ENCODE measurements around the gene PLEKHA8. TPM values are rescaled to one million over a fixed set of nuclear protein-coding genes. Genes with fewer than 3 reads are reported as not detected.

Gene PLEKHA8
- total and polyA plus RNA-seq, 10 of the 15 experiments (the other 5 are each of a cell fraction or from before 2014, with no cell fraction given) = 1.1 to 13.2 (median 5.7) TPM

DNA sequence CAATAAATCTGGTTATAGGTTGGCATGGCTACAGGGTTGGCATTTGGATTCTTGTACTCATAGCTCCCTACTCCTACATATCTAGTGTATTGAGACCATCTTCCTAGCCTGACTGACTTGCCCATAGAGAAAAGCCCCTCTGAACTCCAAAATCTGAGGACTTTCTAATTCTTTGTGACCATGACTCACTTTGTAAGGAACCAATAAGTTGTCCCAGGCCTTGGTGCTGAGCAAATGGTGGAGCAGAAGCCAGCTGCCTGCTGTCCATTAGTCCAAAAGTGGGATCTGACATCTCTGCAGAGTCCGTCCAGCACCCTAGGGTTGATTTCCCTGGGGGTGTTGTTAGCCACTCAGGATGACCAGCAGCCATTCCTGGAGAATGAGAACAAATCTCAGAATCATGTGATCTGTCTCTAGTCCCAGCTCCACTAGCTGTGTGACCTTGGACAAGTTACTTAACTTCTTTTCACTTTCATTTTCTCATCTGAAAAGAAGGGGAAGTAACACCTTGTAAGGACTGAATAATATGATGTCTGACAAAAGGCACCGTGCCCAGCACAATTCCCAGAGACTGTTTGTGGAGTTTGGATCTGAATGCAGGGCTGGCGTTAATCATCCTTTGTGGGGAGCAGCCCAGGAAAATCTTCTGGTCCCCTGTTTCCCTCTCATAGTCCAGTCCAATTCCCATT lies 150.7 kb downstream of the PLEKHA8 start (continued):
- TF ChIP-seq, protein P1, sequence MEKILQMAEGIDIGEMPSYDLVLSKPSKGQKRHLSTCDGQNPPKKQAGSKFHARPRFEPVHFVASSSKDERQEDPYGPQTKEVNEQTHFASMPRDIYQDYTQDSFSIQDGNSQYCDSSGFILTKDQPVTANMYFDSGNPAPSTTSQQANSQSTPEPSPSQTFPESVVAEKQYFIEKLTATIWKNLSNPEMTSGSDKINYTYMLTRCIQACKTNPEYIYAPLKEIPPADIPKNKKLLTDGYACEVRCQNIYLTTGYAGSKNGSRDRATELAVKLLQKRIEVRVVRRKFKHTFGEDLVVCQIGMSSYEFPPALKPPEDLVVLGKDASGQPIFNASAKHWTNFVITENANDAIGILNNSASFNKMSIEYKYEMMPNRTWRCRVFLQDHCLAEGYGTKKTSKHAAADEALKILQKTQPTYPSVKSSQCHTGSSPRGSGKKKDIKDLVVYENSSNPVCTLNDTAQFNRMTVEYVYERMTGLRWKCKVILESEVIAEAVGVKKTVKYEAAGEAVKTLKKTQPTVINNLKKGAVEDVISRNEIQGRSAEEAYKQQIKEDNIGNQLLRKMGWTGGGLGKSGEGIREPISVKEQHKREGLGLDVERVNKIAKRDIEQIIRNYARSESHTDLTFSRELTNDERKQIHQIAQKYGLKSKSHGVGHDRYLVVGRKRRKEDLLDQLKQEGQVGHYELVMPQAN (conservative IDR thresholded peaks at IDR 0.05) = no peak
- TF ChIP-seq ZNF622 (IDR thresholded peaks at IDR 0.05) (no peak), RCOR1 (conservative IDR thresholded peaks at IDR 0.05; ENCODE audit: low read depth, low read length) (no peak), RFX5 (IDR thresholded peaks at IDR 0.05; ENCODE audit: low read depth, low read length) (no peak), KDM1A (IDR thresholded peaks at IDR 0.05; ENCODE audit: borderline replicate concordance) (no peak), HDGF (IDR thresholded peaks at IDR 0.05) (no peak), TCF12 (IDR thresholded peaks at IDR 0.05; ENCODE audit: low read depth, low read length) (no peak), BACH1 (IDR thresholded peaks at IDR 0.05; ENCODE audit: borderline replicate concordance) (no peak), YBX1 (IDR thresholded peaks at IDR 0.05) (no peak), SUPT20H (IDR thresholded peaks at IDR 0.05; ENCODE audit: borderline replicate concordance, control insufficient read depth, low read depth, low read length) (no peak), CHD2 (IDR thresholded peaks at IDR 0.05; ENCODE audit: borderline replicate concordance, low read depth, low read length) (no peak), EED (IDR thresholded peaks at IDR 0.05; ENCODE audit: low read depth) (0 out of 2 replicates have a peak, but pooled peaks have one; percentile 25), ETV6 (conservative IDR thresholded peaks at IDR 0.05 in 1 of 2, IDR thresholded peaks at IDR 0.05 in 1 of 2; ENCODE audit: borderline replicate concordance in 1 of 2, low read depth in 1 of 2) (no peak), SREBF1 (IDR thresholded peaks at IDR 0.05; ENCODE audit: low read length) (no peak), RAD51 (IDR thresholded peaks at IDR 0.05) (peak; percentile 88), SIN3A (IDR thresholded peaks at IDR 0.05; ENCODE audit: low read depth, low read length) (no peak)
- TF ChIP-seq, protein P2, sequence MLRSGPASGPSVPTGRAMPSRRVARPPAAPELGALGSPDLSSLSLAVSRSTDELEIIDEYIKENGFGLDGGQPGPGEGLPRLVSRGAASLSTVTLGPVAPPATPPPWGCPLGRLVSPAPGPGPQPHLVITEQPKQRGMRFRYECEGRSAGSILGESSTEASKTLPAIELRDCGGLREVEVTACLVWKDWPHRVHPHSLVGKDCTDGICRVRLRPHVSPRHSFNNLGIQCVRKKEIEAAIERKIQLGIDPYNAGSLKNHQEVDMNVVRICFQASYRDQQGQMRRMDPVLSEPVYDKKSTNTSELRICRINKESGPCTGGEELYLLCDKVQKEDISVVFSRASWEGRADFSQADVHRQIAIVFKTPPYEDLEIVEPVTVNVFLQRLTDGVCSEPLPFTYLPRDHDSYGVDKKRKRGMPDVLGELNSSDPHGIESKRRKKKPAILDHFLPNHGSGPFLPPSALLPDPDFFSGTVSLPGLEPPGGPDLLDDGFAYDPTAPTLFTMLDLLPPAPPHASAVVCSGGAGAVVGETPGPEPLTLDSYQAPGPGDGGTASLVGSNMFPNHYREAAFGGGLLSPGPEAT (IDR thresholded peaks at IDR 0.05; ENCODE audit: low read depth) = peak; percentile 36
- TF ChIP-seq, protein P3, sequence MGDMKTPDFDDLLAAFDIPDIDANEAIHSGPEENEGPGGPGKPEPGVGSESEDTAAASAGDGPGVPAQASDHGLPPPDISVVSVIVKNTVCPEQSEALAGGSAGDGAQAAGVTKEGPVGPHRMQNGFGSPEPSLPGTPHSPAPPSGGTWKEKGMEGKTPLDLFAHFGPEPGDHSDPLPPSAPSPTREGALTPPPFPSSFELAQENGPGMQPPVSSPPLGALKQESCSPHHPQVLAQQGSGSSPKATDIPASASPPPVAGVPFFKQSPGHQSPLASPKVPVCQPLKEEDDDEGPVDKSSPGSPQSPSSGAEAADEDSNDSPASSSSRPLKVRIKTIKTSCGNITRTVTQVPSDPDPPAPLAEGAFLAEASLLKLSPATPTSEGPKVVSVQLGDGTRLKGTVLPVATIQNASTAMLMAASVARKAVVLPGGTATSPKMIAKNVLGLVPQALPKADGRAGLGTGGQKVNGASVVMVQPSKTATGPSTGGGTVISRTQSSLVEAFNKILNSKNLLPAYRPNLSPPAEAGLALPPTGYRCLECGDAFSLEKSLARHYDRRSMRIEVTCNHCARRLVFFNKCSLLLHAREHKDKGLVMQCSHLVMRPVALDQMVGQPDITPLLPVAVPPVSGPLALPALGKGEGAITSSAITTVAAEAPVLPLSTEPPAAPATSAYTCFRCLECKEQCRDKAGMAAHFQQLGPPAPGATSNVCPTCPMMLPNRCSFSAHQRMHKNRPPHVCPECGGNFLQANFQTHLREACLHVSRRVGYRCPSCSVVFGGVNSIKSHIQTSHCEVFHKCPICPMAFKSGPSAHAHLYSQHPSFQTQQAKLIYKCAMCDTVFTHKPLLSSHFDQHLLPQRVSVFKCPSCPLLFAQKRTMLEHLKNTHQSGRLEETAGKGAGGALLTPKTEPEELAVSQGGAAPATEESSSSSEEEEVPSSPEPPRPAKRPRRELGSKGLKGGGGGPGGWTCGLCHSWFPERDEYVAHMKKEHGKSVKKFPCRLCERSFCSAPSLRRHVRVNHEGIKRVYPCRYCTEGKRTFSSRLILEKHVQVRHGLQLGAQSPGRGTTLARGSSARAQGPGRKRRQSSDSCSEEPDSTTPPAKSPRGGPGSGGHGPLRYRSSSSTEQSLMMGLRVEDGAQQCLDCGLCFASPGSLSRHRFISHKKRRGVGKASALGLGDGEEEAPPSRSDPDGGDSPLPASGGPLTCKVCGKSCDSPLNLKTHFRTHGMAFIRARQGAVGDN (IDR thresholded peaks at IDR 0.05) = peak; percentile 92
- TF ChIP-seq, protein P4, sequence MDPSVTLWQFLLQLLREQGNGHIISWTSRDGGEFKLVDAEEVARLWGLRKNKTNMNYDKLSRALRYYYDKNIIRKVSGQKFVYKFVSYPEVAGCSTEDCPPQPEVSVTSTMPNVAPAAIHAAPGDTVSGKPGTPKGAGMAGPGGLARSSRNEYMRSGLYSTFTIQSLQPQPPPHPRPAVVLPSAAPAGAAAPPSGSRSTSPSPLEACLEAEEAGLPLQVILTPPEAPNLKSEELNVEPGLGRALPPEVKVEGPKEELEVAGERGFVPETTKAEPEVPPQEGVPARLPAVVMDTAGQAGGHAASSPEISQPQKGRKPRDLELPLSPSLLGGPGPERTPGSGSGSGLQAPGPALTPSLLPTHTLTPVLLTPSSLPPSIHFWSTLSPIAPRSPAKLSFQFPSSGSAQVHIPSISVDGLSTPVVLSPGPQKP (IDR thresholded peaks at IDR 0.05; ENCODE audit: low read depth, low read length) = no peak
- TF ChIP-seq, protein P5, sequence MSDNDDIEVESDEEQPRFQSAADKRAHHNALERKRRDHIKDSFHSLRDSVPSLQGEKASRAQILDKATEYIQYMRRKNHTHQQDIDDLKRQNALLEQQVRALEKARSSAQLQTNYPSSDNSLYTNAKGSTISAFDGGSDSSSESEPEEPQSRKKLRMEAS (IDR thresholded peaks at IDR 0.05; ENCODE audit: low read depth, low read length) = no peak
